Heart right ventricle (tissue), 16 donors: Measurements from ENCODE around the gene ABLIM2. TPM values are rescaled to one million over a fixed set of nuclear protein-coding genes. Genes with fewer than 3 reads are reported as not detected.
A peak's percentile ranks its signal among the peaks of the same experiment; 100 is the strongest.
"Not testable (repeated sequence)": the region's sequence is repeated elsewhere in the genome, so short reads cannot be mapped to it uniquely, and the experiment has no call there.

Experiments used
- ATAC-seq, 8 donors: fragments of 200-7000 bp; cut with Tn5 transposase; one replicate each; pipeline ENCODE4 v1.9.1; 2020; ENCODE audit warnings: mild to moderate bottlenecking in 8 of 8, moderate library complexity in 8 of 8, moderate number of reproducible peaks in 1 of 8
- DNase-seq, 2 donors: peaks; one replicate each; pipeline ENCODE4 v3.0.0-alpha.2; 2020
- H3K27ac ChIP-seq, 10 donors: fragments of 200-600 bp; sonication (generic) in 2 of 10; one replicate each; pipeline versions ENCODE4 v1.5.0 to v1.8.0; 2020 to 2022; ENCODE audit warnings: mild to moderate bottlenecking in 3 of 10
- H3K27me3 ChIP-seq, 7 donors: fragments of 200-600 bp; one replicate each; pipeline ENCODE4 v1.8.0; 2021 to 2022; ENCODE audit warnings: mild to moderate bottlenecking in 2 of 7
- H3K36me3 ChIP-seq, 9 donors: fragments of 200-600 bp; sonication (generic) in 1 of 9; one replicate each; pipeline versions ENCODE4 v1.5.0 to v1.8.0; 2020 to 2022; ENCODE audit warnings: mild to moderate bottlenecking in 2 of 9
- H3K4me1 ChIP-seq, 9 donors: fragments of 200-600 bp; sonication (generic) in 1 of 9; one replicate each; pipeline versions ENCODE4 v1.5.0 to v1.8.0; 2020 to 2022; ENCODE audit warnings: mild to moderate bottlenecking in 4 of 9
- H3K4me3 ChIP-seq, 10 donors: fragments of 200-600 bp; sonication (generic) in 2 of 10; one replicate each; pipeline versions ENCODE4 v1.5.0 to v1.8.0; 2020 to 2022; ENCODE audit warnings: mild to moderate bottlenecking in 7 of 10, moderate library complexity in 2 of 10
- H3K9me3 ChIP-seq, 11 donors: fragments of 200-600 bp in 10 of 11; sonication (generic) in 2 of 11; one replicate each; pipeline versions ENCODE4 v1.5.0 to v1.8.0; 2013 to 2022; ENCODE audit warnings: mild to moderate bottlenecking in 2 of 11, control low read depth in 1 of 11, moderate library complexity in 1 of 11
- CTCF ChIP-seq, 9 donors: fragments of 200-600 bp; sonication (generic) in 2 of 9; IDR thresholded peaks; one replicate each; pipeline versions ENCODE4 v1.5.0 to v1.8.0; 2021 to 2022; ENCODE audit warnings: antibody characterized with exemption in 9 of 9, mild to moderate bottlenecking in 5 of 9, moderate library complexity in 1 of 9
- WGBS, 2 donors: extraction: QIAGEN DNeasy Blood & Tissue Kit; methylation state at CpG; one replicate each; pipeline ENCODE4 v1.1.7; 2013; ENCODE audit warnings: inconsistent platforms in 1 of 2; 5-methylcytosine and 5-hydroxymethylcytosine counted together
- intact Hi-C, 10 donors: fragments of 100-400 bp; cut with DNase I; formaldehyde crosslinking; loops; one replicate each; pipeline versions ENCODE4 v1.11.1 to v1.14.2; 2022
- polyA plus RNA-seq, 2 donors: library from polyadenylated mRNA; stranded (reverse); fragments of 200-250 nt; gene quantifications; one replicate each; pipeline ENCODE4 v1.2.3, GENCODE V29; 2013
- total RNA-seq, 10 donors: library from RNA; stranded (reverse); fragmentation: NEBNext Ultra II Directional in 3 of 10; extraction: Animal tissue kit (Norgen Biotek cat#: 25700) in 3 of 10; gene quantifications; one replicate each; pipeline versions ENCODE4 v1.2.1 to v1.2.4, GENCODE V29; 2021 to 2023
- donor health status: Arrhythmogenic right ventricular cardiomyopathy.
- donor health status: ischemic (EF 13 %, LVEDD 7.1; RV severe dilation, severe dysfunction).
- donor health status: healthy with polysubstance abuse.
- donor health status: DM: no; HTN: yes; CAD: no.
- donor health status: DM: no; HTN: no; CAD: no.
- donor health status: ischemic (EF 25% LVEDD 6.9; RV normal size, moderate dysfunction).
- donor health status: ischemic (EF 25% LVEDD 5.7; RV mildly dilated, moderate dysfunction).
- donor health status: healthy.
- donor health status: DM: yes; HTN: yes; CAD: no.
- donor health status: Ischemic cardiomyopathy.
- donor health status: ischemic (EF 35%, LVEDD 5.7; RV mildly dilated, moderate dysfunction).
- donor health status: nonischemic (EF 11% LVEDD 7.7; RV severe dilation, severe dysfunction).
- donor health status: DM: yes; HTN: yes; CAD: no.
- donor health status: PGD.
- donor health status: ischemic (EF 29% LVEDD 5.4; RV normal size, mild dysfunction).
- donor health status: nonischemic (EF 23%, LVEDD 6.1; RV moderate dilation, normal function).

Gene ABLIM2
- total and polyA plus RNA-seq, 12 donors, result 7.2 to 27.8 (median 17.6) TPM

- no peak overlapping the region for H3K4me3 ChIP-seq
- H3K27ac ChIP-seq, result peak overlapping the region in 1 of 10 donors; percentile 10
- no peaks in the 10 kb centered on the region for H3K27me3 ChIP-seq
- H3K9me3 ChIP-seq, result no peaks in the 10 kb centered on the region
- 67 to 69% methylated on average over 7 of the region's 7 CpGs for WGBS, 2 donors
- peaks cover 0 to 25% (median 5%) of the 10 kb centered on the region in 9 donors for H3K4me1 ChIP-seq
- ATAC-seq (no peak), DNase-seq (no peak)
- H3K36me3 ChIP-seq, result no peaks in the 10 kb centered on the region
- intact Hi-C loops, result no loop called here
- TF ChIP-seq CTCF (IDR thresholded peaks at IDR 0.05), result no peak
Observed at GRCh38 chr4:7924163-7924562, 234.4 kb downstream of the ABLIM2 start.

DNA sequence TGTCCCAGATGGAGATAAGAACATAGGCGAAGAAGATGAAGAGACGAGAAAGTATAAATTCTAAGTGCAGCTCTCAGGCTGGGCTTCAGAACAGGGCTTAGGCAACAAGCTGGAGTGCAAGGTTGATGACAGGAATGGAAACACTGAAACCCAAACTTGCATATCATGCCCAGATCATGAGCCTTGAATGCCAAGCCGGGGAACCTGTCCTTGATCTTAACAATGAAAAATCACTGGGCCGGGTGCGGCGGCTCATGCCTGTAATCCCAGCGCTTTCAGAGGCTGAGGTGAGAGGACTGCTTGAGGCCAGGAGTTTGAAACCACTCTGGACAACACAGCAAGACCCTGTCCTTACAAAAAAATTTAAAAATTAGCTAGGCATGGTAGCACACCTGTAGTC, 236.1 kb downstream of the ABLIM2 start:
- intact Hi-C loops, result no loop called here
- Histone ChIP-seq H3K9me3 (no peaks in the 10 kb centered on the region), H3K27me3 (no peaks in the 10 kb centered on the region), H3K4me1 (peaks cover 0 to 31% (median 5%) of the 10 kb centered on the region in 9 donors), H3K36me3 (no peaks in the 10 kb centered on the region), H3K4me3 (no peak overlapping the region), H3K27ac (no peak overlapping the region)
- 94% methylated on average over 7 of the region's 7 CpGs for WGBS, 2 donors
- no peak for ATAC-seq
- DNase-seq, result no peak
- no peak for TF ChIP-seq CTCF (IDR thresholded peaks at IDR 0.05)

DNA sequence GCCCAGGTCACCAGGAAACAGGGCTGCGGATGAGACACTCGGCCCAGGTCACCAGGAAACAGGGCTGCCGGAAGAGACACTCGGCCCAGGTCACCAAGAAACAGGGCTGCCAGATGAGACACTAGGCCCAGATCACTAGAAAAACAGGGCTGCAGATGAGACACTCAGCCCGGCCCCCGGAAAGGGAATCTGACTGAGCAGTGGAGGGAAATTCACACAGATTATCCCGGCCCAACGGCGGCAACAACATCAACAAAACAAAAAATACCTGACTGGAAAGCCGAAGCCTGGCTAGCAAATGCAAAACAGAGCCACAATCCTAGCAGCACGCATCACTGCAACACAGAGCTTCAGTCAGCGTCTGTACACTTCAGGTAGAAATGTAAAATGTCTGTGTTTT, 239.6 kb downstream of the ABLIM2 start:
- TF ChIP-seq CTCF (IDR thresholded peaks at IDR 0.05), result no peak
- Histone ChIP-seq H3K27ac (peak overlapping the region in 1 of 10 donors; percentile 4), H3K4me3 (no peak overlapping the region)

DNA sequence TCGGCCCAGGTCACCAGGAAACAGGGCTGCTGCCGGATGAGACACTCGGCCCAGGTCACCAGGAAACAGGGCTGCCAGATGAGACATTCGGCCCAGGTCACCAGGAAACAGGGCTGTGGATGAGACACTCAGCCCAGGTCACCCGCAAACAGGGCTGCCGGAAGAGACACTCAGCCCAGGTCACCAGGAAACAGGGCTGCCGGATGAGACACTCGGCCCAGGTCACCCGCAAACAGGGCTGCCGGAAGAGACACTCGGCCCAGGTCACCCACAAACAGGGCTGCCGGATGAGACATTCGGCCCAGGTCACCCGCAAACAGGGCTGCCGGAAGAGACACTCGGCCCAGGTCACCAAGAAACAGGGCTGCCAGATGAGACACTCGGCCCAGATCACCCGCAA, 240.4 kb downstream of the ABLIM2 start:
- not testable (repeated sequence) for ATAC-seq, H3K27me3 ChIP-seq, H3K4me3 ChIP-seq, H3K27ac ChIP-seq, H3K36me3 ChIP-seq, DNase-seq, H3K9me3 ChIP-seq
- WGBS, 2 donors, result 75 to 77% methylated on average over 18 of the region's 18 CpGs
- H3K4me1 ChIP-seq, result peaks cover 0 to 13% (median 0%) of the 10 kb centered on the region in 9 donors
- intact Hi-C loops, result loop anchor here in 1 of 10 donors (10.0 kb wide), 1 partner anchor 103 kb away; no protein-coding TSS in a partner anchor

More for the DNA sequence above, 239.6 kb downstream of the ABLIM2 start:
- H3K36me3 ChIP-seq, result no peaks in the 10 kb centered on the region
- ATAC-seq, result no peak
- no peaks in the 10 kb centered on the region for H3K9me3 ChIP-seq
- H3K4me1 ChIP-seq, result peaks cover 0 to 19% (median under 1%) of the 10 kb centered on the region in 9 donors
- 65 to 66% methylated on average over 12 of the region's 12 CpGs for WGBS, 2 donors
- intact Hi-C loops, result loop anchor here in 1 of 10 donors (10.0 kb wide), 1 partner anchor 104 kb away; no protein-coding TSS in a partner anchor
- no peaks in the 10 kb centered on the region for H3K27me3 ChIP-seq
- DNase-seq, result no peak

DNA sequence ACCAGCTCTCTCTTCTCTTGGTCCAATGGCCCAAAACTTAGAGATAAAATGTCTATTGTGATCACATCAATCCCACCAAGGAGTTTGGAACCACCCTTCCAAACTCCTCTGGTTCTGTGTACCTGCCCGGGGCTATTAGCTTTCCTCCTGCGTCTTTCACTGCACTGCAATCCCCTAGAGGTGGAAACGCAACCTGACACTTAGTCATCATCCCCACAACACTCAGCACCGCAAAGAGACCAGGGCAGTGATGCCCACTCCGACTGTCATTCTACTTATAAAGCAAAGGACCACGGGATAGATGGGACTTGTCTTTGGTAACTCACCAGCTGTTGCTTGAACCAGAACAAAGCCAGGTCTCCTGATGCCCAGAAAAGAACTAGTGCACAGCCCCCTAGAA, 240.9 kb downstream of the ABLIM2 start:
- Histone ChIP-seq H3K27me3 (no peaks in the 10 kb centered on the region), H3K4me1 (peaks cover 0 to 13% (median 0%) of the 10 kb centered on the region in 9 donors), H3K27ac (no peak overlapping the region), H3K9me3 (no peaks in the 10 kb centered on the region), H3K4me3 (no peak overlapping the region), H3K36me3 (no peaks in the 10 kb centered on the region)
- ATAC-seq (no peak), DNase-seq (no peak)
- TF ChIP-seq CTCF (IDR thresholded peaks at IDR 0.05), result no peak
- intact Hi-C loops, result loop anchor here in 1 of 10 donors (10.0 kb wide), 1 partner anchor 103 kb away; no protein-coding TSS in a partner anchor
- 90 to 92% methylated on average over 6 of the region's 6 CpGs for WGBS, 2 donors
